ENCODE measurements around the gene NKX1-2. TPM values are rescaled to one million over a fixed set of nuclear protein-coding genes. Genes with fewer than 3 reads are reported as not detected.

NKX1-2 gene
- total and polyA plus RNA-seq, 2 of the 8 experiments (the other 6 are each of a cell fraction or from before 2014, with no cell fraction given): 12.7 to 34.9 TPM

GRCh38 chr10:124407456-124407855 is 42.4 kb downstream of the NKX1-2 start (continued):
- TF ChIP-seq, protein P1, sequence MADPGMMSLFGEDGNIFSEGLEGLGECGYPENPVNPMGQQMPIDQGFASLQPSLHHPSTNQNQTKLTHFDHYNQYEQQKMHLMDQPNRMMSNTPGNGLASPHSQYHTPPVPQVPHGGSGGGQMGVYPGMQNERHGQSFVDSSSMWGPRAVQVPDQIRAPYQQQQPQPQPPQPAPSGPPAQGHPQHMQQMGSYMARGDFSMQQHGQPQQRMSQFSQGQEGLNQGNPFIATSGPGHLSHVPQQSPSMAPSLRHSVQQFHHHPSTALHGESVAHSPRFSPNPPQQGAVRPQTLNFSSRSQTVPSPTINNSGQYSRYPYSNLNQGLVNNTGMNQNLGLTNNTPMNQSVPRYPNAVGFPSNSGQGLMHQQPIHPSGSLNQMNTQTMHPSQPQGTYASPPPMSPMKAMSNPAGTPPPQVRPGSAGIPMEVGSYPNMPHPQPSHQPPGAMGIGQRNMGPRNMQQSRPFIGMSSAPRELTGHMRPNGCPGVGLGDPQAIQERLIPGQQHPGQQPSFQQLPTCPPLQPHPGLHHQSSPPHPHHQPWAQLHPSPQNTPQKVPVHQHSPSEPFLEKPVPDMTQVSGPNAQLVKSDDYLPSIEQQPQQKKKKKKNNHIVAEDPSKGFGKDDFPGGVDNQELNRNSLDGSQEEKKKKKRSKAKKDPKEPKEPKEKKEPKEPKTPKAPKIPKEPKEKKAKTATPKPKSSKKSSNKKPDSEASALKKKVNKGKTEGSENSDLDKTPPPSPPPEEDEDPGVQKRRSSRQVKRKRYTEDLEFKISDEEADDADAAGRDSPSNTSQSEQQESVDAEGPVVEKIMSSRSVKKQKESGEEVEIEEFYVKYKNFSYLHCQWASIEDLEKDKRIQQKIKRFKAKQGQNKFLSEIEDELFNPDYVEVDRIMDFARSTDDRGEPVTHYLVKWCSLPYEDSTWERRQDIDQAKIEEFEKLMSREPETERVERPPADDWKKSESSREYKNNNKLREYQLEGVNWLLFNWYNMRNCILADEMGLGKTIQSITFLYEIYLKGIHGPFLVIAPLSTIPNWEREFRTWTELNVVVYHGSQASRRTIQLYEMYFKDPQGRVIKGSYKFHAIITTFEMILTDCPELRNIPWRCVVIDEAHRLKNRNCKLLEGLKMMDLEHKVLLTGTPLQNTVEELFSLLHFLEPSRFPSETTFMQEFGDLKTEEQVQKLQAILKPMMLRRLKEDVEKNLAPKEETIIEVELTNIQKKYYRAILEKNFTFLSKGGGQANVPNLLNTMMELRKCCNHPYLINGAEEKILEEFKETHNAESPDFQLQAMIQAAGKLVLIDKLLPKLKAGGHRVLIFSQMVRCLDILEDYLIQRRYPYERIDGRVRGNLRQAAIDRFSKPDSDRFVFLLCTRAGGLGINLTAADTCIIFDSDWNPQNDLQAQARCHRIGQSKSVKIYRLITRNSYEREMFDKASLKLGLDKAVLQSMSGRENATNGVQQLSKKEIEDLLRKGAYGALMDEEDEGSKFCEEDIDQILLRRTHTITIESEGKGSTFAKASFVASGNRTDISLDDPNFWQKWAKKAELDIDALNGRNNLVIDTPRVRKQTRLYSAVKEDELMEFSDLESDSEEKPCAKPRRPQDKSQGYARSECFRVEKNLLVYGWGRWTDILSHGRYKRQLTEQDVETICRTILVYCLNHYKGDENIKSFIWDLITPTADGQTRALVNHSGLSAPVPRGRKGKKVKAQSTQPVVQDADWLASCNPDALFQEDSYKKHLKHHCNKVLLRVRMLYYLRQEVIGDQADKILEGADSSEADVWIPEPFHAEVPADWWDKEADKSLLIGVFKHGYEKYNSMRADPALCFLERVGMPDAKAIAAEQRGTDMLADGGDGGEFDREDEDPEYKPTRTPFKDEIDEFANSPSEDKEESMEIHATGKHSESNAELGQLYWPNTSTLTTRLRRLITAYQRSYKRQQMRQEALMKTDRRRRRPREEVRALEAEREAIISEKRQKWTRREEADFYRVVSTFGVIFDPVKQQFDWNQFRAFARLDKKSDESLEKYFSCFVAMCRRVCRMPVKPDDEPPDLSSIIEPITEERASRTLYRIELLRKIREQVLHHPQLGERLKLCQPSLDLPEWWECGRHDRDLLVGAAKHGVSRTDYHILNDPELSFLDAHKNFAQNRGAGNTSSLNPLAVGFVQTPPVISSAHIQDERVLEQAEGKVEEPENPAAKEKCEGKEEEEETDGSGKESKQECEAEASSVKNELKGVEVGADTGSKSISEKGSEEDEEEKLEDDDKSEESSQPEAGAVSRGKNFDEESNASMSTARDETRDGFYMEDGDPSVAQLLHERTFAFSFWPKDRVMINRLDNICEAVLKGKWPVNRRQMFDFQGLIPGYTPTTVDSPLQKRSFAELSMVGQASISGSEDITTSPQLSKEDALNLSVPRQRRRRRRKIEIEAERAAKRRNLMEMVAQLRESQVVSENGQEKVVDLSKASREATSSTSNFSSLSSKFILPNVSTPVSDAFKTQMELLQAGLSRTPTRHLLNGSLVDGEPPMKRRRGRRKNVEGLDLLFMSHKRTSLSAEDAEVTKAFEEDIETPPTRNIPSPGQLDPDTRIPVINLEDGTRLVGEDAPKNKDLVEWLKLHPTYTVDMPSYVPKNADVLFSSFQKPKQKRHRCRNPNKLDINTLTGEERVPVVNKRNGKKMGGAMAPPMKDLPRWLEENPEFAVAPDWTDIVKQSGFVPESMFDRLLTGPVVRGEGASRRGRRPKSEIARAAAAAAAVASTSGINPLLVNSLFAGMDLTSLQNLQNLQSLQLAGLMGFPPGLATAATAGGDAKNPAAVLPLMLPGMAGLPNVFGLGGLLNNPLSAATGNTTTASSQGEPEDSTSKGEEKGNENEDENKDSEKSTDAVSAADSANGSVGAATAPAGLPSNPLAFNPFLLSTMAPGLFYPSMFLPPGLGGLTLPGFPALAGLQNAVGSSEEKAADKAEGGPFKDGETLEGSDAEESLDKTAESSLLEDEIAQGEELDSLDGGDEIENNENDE (IDR thresholded peaks at IDR 0.05; ENCODE audit: insufficient replicate concordance, low read length): no peak
- TF ChIP-seq SP2 (IDR thresholded peaks at IDR 0.05; ENCODE audit: low read length): no peak
- no peak for TF ChIP-seq HDAC6 (IDR thresholded peaks at IDR 0.05; ENCODE audit: low read depth, low read length)
- no peak for TF ChIP-seq CBX8 (IDR thresholded peaks at IDR 0.05; ENCODE audit: borderline replicate concordance, low read depth, low read length)
- no peak for TF ChIP-seq SIRT6 (IDR thresholded peaks at IDR 0.05; ENCODE audit: low read length)

All from H1 (cell line).